ENCODE measurements around the gene RYR3.

The RYR3 gene

DNA sequence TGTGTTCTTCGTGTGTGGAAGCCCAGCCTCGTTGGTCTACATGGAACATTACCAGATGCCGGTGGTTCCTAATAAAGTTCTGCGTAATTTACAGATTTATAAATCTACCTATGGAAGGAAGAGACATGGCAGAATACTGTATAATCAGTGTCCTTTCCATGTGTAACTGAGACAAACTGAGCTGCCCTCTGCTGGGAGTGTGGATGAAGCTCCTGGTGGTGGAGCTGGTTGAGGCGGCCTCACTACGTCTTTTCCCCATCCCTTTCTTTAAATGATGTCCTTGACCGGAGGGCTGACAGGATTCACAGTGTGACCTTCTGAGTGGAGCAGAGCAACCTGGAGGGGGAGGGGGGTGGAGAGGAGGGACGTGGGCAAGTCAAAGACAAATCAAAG lies 390.5 kb downstream of the RYR3 start:
- WGBS (ENCODE audit: insufficient coverage), result 97% methylated on average over 3 of the region's 8 CpGs
- H3K9me3 ChIP-seq (ENCODE audit: control extremely low read depth in 1 of 5, control insufficient read depth in 4 of 5, insufficient read depth in 2 of 5, low read depth in 1 of 5, low read length in 4 of 5), result no peaks in the 10 kb centered on the region
- H3K4me1 ChIP-seq (ENCODE audit: control extremely low read depth in 1 of 4, control insufficient read depth in 4 of 4, insufficient read depth in 4 of 4, low read length in 3 of 4), result no peaks in the 10 kb centered on the region
- ChIA-PET CTCF (interaction anchor here (0.6 to 3.8 kb wide), 26 partner anchors 18 to 461 kb away, joined by 3 to 71 read pairs (median 5); partner anchors contain the start of gene RYR3), POLR2A (no interaction called here)
- no peak for DNase-seq
- no peak overlapping the region for H3K27ac ChIP-seq (ENCODE audit: insufficient read depth in 1 of 2, low read depth in 1 of 2, low read length in 2 of 2, poor library complexity in 1 of 2, severe bottlenecking in 2 of 2)
- no peaks in the 10 kb centered on the region for H3K36me3 ChIP-seq (ENCODE audit: control insufficient read depth in 4 of 4, insufficient read depth in 4 of 4, low read length in 3 of 4)
- H3K4me3 ChIP-seq (ENCODE audit: control insufficient read depth in 1 of 7, extremely low read depth in 1 of 7, insufficient read depth in 4 of 7, low read depth in 2 of 7, low read length in 6 of 7), result no peak overlapping the region
- peaks cover 0 to 4% (median 0%) of the 10 kb centered on the region in 5 experiments for H3K27me3 ChIP-seq (replicated peaks in 2 of 5; ENCODE audit: control insufficient read depth in 4 of 5, insufficient read depth in 5 of 5, low read length in 4 of 5)

- ChIA-PET POLR2A (no interaction called here), CTCF (interaction anchor here (1.0 to 1.5 kb wide), 2 partner anchors 16 to 32 kb away, joined by 3 read pairs; no protein-coding TSS in a partner anchor)
- Histone ChIP-seq H3K27me3 (replicated peaks in 2 of 5; ENCODE audit: control insufficient read depth in 4 of 5, insufficient read depth in 5 of 5, low read length in 4 of 5) (no peaks in the 10 kb centered on the region), H3K9me3 (ENCODE audit: control extremely low read depth in 1 of 5, control insufficient read depth in 4 of 5, insufficient read depth in 2 of 5, low read depth in 1 of 5, low read length in 4 of 5) (peaks cover 0 to 9% (median 6%) of the 10 kb centered on the region in 5 experiments), H3K4me3 (ENCODE audit: control insufficient read depth in 1 of 7, extremely low read depth in 1 of 7, insufficient read depth in 4 of 7, low read depth in 2 of 7, low read length in 6 of 7) (no peak overlapping the region), H3K36me3 (ENCODE audit: control insufficient read depth in 4 of 4, insufficient read depth in 4 of 4, low read length in 3 of 4) (no peaks in the 10 kb centered on the region), H3K27ac (ENCODE audit: insufficient read depth in 1 of 2, low read depth in 1 of 2, low read length in 2 of 2, poor library complexity in 1 of 2, severe bottlenecking in 2 of 2) (no peak overlapping the region), H3K4me1 (ENCODE audit: control extremely low read depth in 1 of 4, control insufficient read depth in 4 of 4, insufficient read depth in 4 of 4, low read length in 3 of 4) (no peaks in the 10 kb centered on the region)
- no peak for DNase-seq
- 96% methylated on average over 4 of the region's 5 CpGs for WGBS (ENCODE audit: insufficient coverage)
Observed at GRCh38 chr15:33706173-33706572, 395.4 kb downstream of the RYR3 start.

DNA sequence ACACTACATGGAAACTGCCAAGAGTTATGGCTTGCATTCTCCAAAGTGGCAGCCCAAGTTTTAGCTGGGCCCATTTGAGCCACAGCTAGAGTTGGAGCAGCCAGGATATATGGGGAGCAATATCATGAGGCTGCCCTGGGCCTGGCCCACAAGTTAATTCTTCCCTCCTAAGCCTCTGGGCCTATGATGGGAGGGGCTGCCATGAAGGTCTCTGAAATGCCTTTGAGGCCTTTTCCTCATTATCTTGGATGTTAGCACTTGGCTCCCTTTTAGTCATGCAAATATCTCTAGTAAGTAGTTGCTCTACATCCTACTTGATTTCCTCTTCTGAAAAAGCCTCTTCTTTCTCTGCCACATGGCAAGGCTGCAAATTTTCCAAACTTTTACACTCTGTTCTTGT lies 400.0 kb downstream of the RYR3 start:
- Histone ChIP-seq H3K4me1 (ENCODE audit: control extremely low read depth in 1 of 4, control insufficient read depth in 4 of 4, insufficient read depth in 4 of 4, low read length in 3 of 4) (no peaks in the 10 kb centered on the region), H3K36me3 (ENCODE audit: control insufficient read depth in 4 of 4, insufficient read depth in 4 of 4, low read length in 3 of 4) (no peaks in the 10 kb centered on the region), H3K27me3 (replicated peaks in 2 of 5; ENCODE audit: control insufficient read depth in 4 of 5, insufficient read depth in 5 of 5, low read length in 4 of 5) (no peaks in the 10 kb centered on the region), H3K4me3 (ENCODE audit: control insufficient read depth in 1 of 7, extremely low read depth in 1 of 7, insufficient read depth in 4 of 7, low read depth in 2 of 7, low read length in 6 of 7) (no peak overlapping the region), H3K27ac (ENCODE audit: insufficient read depth in 1 of 2, low read depth in 1 of 2, low read length in 2 of 2, poor library complexity in 1 of 2, severe bottlenecking in 2 of 2) (no peak overlapping the region), H3K9me3 (ENCODE audit: control extremely low read depth in 1 of 5, control insufficient read depth in 4 of 5, insufficient read depth in 2 of 5, low read depth in 1 of 5, low read length in 4 of 5) (peaks cover 0 to 14% (median 6%) of the 10 kb centered on the region in 5 experiments)
- DNase-seq, result no peak
- POLR2A ChIA-PET, result no interaction called here
- CTCF ChIA-PET, result interaction anchor here (1.1 kb wide), 1 partner anchor 10 kb away, joined by 3 read pairs; no protein-coding TSS in a partner anchor

- Histone ChIP-seq H3K36me3 (ENCODE audit: control insufficient read depth in 4 of 4, insufficient read depth in 4 of 4, low read length in 3 of 4) (no peaks in the 10 kb centered on the region), H3K27me3 (replicated peaks in 2 of 5; ENCODE audit: control insufficient read depth in 4 of 5, insufficient read depth in 5 of 5, low read length in 4 of 5) (no peaks in the 10 kb centered on the region), H3K4me1 (ENCODE audit: control extremely low read depth in 1 of 4, control insufficient read depth in 4 of 4, insufficient read depth in 4 of 4, low read length in 3 of 4) (no peaks in the 10 kb centered on the region), H3K4me3 (ENCODE audit: control insufficient read depth in 1 of 7, extremely low read depth in 1 of 7, insufficient read depth in 4 of 7, low read depth in 2 of 7, low read length in 6 of 7) (no peak overlapping the region), H3K9me3 (ENCODE audit: control extremely low read depth in 1 of 5, control insufficient read depth in 4 of 5, insufficient read depth in 2 of 5, low read depth in 1 of 5, low read length in 4 of 5) (peaks cover 0 to 7% (median 0%) of the 10 kb centered on the region in 5 experiments), H3K27ac (ENCODE audit: insufficient read depth in 1 of 2, low read depth in 1 of 2, low read length in 2 of 2, poor library complexity in 1 of 2, severe bottlenecking in 2 of 2) (no peak overlapping the region)
- DNase-seq, result no peak
- WGBS (ENCODE audit: insufficient coverage), result 94% methylated on average over 5 of the region's 5 CpGs
- ChIA-PET CTCF (interaction anchor here (1.4 kb wide), 1 partner anchor 423 kb away, joined by 3 read pairs; no protein-coding TSS in a partner anchor), POLR2A (no interaction called here)
Observed at GRCh38 chr15:33716025-33716424, 405.3 kb downstream of the RYR3 start.

DNA sequence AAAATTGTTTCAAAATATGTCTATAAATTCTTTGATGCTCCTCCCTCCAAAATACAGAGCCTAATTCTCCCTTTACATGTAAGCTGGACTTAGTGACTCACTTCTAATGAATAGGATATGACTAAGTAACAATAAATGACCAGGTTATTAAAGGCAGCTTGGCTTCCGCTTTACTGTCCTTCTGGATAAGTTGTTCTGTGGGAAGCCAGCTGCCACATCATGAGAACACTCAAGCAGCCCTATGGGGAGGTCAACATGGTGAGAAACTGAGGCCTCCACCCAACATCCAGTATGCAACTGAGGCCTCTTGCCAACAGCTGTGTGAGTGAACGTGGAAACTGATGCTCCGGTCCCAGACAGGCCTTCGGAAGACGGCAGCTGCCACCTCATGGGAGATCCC lies 410.2 kb downstream of the RYR3 start:
- Histone ChIP-seq H3K27me3 (replicated peaks in 2 of 5; ENCODE audit: control insufficient read depth in 4 of 5, insufficient read depth in 5 of 5, low read length in 4 of 5) (no peaks in the 10 kb centered on the region), H3K4me3 (ENCODE audit: control insufficient read depth in 1 of 7, extremely low read depth in 1 of 7, insufficient read depth in 4 of 7, low read depth in 2 of 7, low read length in 6 of 7) (no peak overlapping the region), H3K36me3 (ENCODE audit: control insufficient read depth in 4 of 4, insufficient read depth in 4 of 4, low read length in 3 of 4) (no peaks in the 10 kb centered on the region), H3K9me3 (ENCODE audit: control extremely low read depth in 1 of 5, control insufficient read depth in 4 of 5, insufficient read depth in 2 of 5, low read depth in 1 of 5, low read length in 4 of 5) (peaks cover 0 to under 1% (median 0%) of the 10 kb centered on the region in 5 experiments), H3K4me1 (ENCODE audit: control extremely low read depth in 1 of 4, control insufficient read depth in 4 of 4, insufficient read depth in 4 of 4, low read length in 3 of 4) (peaks cover 0 to 8% (median 0%) of the 10 kb centered on the region in 4 experiments), H3K27ac (ENCODE audit: insufficient read depth in 1 of 2, low read depth in 1 of 2, low read length in 2 of 2, poor library complexity in 1 of 2, severe bottlenecking in 2 of 2) (no peak overlapping the region)
- POLR2A ChIA-PET, result no interaction called here
- no peak for DNase-seq
- CTCF ChIA-PET, result interaction anchor here (0.9 to 2.0 kb wide), 7 partner anchors 11 to 428 kb away, joined by 3 to 6 read pairs (median 4); no protein-coding TSS in a partner anchor
- WGBS (ENCODE audit: insufficient coverage), result 100% methylated on average over 5 of the region's 5 CpGs

- peak in 2 of 3 donors; percentile 82 to 86 for DNase-seq
- ChIA-PET POLR2A (no interaction called here), CTCF (interaction anchor here (0.9 to 1.6 kb wide), 4 partner anchors 15 to 485 kb away, joined by 3 to 5 read pairs (median 4); no protein-coding TSS in a partner anchor)
Observed at GRCh38 chr15:33722005-33722672, 411.4 kb downstream of the RYR3 start.

DNA sequence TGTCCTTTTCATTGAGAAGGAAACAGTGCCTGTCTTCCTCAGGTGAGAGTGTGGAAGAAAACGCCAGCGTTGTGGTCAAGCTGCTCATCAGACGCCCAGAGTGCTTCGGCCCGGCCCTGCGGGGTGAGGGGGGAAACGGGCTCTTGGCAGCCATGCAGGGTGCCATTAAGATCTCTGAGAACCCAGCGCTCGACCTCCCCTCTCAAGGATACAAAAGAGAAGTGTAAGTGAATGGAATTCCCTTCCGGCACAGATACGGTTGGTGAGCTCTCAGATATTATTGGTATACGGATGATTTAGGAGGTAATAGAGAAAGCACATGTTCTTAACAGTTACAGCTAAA lies 411.9 kb downstream of the RYR3 start:
- 100% methylated on average over 9 of the region's 12 CpGs for WGBS (ENCODE audit: insufficient coverage)
- no peak overlapping the region for H3K27ac ChIP-seq (ENCODE audit: insufficient read depth in 1 of 2, low read depth in 1 of 2, low read length in 2 of 2, poor library complexity in 1 of 2, severe bottlenecking in 2 of 2)
- CTCF ChIA-PET, result interaction anchor here (0.9 to 2.3 kb wide), 4 partner anchors 12 to 486 kb away, joined by 3 to 14 read pairs (median 4); no protein-coding TSS in a partner anchor

More at GRCh38 chr15:33722005-33722672, 411.4 kb downstream of the RYR3 start:
- H3K9me3 ChIP-seq (ENCODE audit: control extremely low read depth in 1 of 5, control insufficient read depth in 4 of 5, insufficient read depth in 2 of 5, low read depth in 1 of 5, low read length in 4 of 5), result no peaks in the 10 kb centered on the region
- WGBS (ENCODE audit: insufficient coverage), result 0% methylated on average over 1 of the region's 2 CpGs
- H3K4me1 ChIP-seq (ENCODE audit: control extremely low read depth in 1 of 4, control insufficient read depth in 4 of 4, insufficient read depth in 4 of 4, low read length in 3 of 4), result peaks cover 0 to 8% (median 0%) of the 10 kb centered on the region in 4 experiments
- H3K4me3 ChIP-seq (ENCODE audit: control insufficient read depth in 1 of 7, extremely low read depth in 1 of 7, insufficient read depth in 4 of 7, low read depth in 2 of 7, low read length in 6 of 7), result no peak overlapping the region
- no peaks in the 10 kb centered on the region for H3K27me3 ChIP-seq (replicated peaks in 2 of 5; ENCODE audit: control insufficient read depth in 4 of 5, insufficient read depth in 5 of 5, low read length in 4 of 5)
- H3K36me3 ChIP-seq (ENCODE audit: control insufficient read depth in 4 of 4, insufficient read depth in 4 of 4, low read length in 3 of 4), result no peaks in the 10 kb centered on the region
- no peak overlapping the region for H3K27ac ChIP-seq (ENCODE audit: insufficient read depth in 1 of 2, low read depth in 1 of 2, low read length in 2 of 2, poor library complexity in 1 of 2, severe bottlenecking in 2 of 2)

More for the DNA sequence above, 411.9 kb downstream of the RYR3 start:
- H3K36me3 ChIP-seq (ENCODE audit: control insufficient read depth in 4 of 4, insufficient read depth in 4 of 4, low read length in 3 of 4), result no peaks in the 10 kb centered on the region
- no peak overlapping the region for H3K4me3 ChIP-seq (ENCODE audit: control insufficient read depth in 1 of 7, extremely low read depth in 1 of 7, insufficient read depth in 4 of 7, low read depth in 2 of 7, low read length in 6 of 7)
- H3K9me3 ChIP-seq (ENCODE audit: control extremely low read depth in 1 of 5, control insufficient read depth in 4 of 5, insufficient read depth in 2 of 5, low read depth in 1 of 5, low read length in 4 of 5), result no peaks in the 10 kb centered on the region
- POLR2A ChIA-PET, result no interaction called here
- peaks cover 0 to 8% (median 0%) of the 10 kb centered on the region in 4 experiments for H3K4me1 ChIP-seq (ENCODE audit: control extremely low read depth in 1 of 4, control insufficient read depth in 4 of 4, insufficient read depth in 4 of 4, low read length in 3 of 4)
- H3K27me3 ChIP-seq (replicated peaks in 2 of 5; ENCODE audit: control insufficient read depth in 4 of 5, insufficient read depth in 5 of 5, low read length in 4 of 5), result no peaks in the 10 kb centered on the region
- no peak for DNase-seq
